Hematopoietic multipotent progenitor cell treated with erythropoietin and hydrocortisone succinate and interleukin-3 and kit ligand, for 8 days (in vitro differentiated cells): ENCODE results near the gene ABCA3.
"Not testable (repeated sequence)": the region's sequence is repeated elsewhere in the genome, so short reads cannot be mapped to it uniquely, and the experiment has no call there.

ENCODE experiments used
- DNase-seq: peaks from one replicate; pipeline ENCODE4 v3.0.0-alpha.2; 2015

The ABCA3 gene

DNA sequence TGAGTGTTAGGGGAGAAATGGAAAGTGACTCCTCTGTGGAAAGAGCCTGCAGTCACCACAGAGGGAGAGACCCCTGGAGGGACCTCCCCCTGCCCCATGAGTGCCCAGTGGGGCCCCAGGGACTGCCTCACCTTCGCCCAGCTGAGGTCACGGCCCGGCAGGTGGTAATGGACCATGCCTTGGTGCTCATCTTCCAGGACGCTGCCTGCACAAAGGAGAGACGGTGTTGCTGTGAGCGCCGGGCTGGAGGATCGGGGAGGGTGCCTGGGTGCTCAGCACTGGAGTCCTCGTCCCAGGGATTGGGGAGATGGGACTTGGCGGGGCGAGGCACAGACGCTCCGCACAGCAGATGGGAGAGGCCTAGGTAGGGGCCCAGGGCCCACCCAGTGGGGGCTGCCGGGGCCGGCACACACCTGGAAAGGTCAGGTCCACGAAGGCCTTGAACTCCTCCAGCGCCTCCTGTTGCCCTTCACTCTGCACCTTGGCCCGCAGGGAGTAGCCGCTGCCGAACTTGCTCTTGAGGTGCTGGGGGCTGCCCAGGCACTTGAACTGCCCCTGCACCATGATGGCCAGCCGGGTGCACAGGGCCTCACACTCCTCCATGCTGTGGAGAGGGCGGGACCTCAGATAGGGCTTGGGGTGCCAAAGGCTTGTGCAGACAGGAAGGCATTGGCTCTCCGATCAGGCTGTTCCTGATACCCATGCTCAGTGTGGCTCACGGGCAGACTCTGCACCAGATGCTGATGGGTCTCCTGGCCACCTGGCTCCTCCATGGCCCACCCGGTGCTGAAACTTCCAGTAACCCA, 62.9 kb downstream of the ABCA3 start:
- DNase-seq = no peak

DNA sequence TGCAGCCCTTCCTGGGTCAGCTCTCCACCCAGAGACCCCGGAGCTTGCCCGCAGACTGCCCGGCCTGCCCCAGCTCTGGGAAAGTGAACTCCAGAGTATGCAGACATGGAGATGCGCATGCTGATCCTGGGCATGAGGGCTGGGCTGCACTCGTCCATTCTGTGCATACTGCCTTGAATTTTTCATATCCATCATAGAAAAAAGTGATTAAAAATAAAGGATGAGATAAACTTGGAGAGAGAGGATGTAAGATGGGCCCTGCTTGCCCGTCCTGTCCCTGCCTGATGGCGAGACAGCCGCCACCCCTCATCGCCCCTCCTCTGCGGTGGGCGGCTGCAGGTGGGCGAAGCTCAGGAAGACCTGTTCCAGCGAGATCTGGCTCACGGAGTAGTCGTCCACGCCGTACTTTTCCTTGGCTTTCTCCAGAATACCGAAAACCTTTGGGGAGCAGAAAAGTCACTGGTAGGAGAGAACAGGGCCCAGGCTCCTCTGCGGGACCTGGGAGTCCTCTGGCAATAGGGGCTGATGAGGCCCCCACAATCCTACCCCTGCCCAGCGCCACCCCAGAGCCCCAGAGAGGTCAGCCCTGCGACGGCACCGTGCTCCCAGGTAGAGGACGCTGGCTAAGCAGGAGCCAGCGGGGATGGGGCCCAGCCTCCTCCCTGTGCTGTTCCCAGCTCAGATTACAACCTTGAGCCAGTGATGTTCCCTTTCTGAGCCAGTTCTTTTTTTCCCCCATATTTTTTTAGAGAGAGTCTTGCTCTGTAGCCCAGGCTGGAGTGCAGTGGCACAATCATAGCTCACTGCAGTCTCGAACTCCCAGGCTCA, 63.9 kb downstream of the ABCA3 start:
- no peak for DNase-seq

DNA sequence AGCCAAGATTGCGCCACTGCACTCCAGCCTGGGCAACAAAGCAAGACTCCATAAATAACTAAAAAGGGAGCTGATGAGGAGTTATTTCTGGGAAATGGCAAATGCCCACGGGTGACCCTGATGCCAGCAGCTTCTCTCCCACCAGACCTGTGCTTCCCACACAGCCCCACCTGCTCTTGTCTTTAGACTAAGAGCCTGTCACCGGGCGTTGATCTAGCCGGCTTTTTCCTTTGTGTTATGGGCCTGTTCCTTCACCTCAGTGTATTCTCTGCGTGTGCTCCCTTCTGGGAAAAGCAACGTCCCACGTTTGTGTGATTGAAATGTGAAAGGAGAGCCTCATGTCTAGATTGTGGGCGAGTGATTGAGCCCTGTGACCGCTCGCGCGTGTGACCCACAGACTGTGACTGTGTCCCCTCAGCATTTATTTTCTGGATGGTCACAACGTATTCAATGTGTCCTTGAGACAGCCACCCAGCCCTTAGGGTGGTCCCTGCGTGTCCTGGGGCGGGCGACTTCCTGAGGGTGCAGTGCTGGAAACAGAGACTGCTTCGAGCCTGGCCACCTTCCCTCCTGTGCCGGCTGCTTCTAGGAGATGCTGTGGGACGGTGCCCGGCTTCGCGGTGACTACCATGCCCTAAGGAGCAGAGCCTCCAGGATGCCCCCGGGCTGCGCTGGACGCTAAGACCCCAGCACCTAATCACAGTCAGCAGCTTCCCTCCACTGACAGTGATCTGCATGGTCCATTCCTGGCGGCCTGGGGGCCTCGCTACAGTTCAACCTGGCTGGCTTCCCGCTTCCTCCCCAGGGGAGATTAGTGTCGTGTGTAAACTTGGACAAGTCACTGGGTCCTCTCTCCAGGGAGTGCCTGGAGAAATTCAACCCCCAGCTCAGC, 64.8 kb downstream of the ABCA3 start:
- no peak for DNase-seq

- DNase-seq = no peak
Observed at GRCh38 chr16:2273931-2274330, 66.6 kb downstream of the ABCA3 start.

- DNase-seq = no peak
Observed at GRCh38 chr16:2273484-2273883, 67.0 kb downstream of the ABCA3 start.

DNA sequence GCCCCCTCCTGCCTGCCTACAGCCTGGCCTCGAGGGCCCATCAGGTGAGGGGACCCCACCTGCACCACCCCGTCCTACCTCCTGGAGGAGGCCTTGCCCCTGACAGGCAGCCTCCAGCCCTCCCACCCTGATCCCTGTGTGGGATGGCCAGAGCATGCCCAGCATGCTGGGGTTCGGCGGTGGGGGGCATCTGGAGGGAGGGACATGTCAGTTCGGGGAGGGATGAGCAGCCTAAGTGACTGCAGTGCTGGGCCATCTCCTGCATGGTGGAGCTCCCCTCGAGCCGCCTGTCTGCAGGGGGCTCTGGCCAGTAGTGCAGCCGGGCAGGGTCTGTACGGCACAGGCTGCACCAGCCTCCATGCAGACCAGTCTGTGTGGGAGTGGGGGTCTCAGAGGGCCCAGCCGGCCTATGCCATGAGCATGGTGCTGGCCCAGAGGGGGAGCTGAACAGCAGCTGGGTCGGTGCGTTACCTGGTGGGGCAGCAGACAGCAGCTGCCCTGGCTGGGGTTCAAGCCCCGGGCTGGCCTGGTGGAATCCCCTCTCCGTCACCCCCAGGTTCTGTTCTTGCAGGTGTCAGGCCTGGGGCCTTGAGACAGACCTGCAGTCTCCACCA, 68.6 kb downstream of the ABCA3 start:
- DNase-seq = no peak

DNA sequence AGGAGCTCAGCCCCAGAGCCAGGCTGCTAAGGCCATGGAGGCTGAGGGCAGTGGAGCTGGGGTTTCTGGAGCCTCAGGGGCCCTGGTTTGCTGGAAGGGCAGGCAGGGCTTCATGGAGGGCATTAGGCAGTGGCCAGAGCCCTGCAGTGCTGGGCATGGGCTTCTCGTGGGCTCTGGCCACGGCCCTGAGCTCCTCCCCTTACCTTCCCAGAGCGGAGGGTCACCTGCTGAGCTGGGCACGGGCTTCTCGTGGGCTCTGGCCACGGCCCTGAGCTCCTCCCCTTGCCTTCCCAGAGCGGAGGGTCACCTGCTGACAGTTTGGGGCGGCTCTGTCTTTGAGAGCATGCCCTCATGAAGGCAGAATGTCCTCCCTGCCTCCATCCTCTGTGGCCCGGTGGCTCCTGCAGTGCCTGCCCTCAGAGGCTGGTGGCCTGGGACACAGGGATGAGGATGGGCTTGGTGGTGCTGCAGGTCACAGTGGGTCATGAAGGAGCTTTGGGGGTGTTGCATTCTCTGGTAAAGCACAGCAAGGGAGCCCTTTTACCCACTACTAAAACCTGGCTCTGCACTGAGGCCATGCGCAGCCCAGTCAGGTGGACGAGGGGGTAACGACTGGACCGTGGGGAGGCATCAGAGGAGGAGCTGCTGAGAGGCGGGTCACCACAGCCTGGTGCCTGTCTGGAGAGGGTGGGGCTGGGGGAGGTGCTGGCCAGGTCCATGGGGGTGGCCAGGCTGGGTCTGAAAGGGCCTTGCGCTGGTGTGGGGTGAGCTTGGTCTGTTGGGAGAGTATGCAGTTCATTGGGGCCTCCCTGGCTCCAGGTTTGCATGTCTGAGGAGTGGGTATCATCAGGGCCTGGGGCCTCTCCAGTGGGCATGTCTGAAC, 69.7 kb downstream of the ABCA3 start:
- no peak for DNase-seq

- DNase-seq = no peak
Observed at GRCh38 chr16:2270070-2270462, 70.5 kb downstream of the ABCA3 start.

DNA sequence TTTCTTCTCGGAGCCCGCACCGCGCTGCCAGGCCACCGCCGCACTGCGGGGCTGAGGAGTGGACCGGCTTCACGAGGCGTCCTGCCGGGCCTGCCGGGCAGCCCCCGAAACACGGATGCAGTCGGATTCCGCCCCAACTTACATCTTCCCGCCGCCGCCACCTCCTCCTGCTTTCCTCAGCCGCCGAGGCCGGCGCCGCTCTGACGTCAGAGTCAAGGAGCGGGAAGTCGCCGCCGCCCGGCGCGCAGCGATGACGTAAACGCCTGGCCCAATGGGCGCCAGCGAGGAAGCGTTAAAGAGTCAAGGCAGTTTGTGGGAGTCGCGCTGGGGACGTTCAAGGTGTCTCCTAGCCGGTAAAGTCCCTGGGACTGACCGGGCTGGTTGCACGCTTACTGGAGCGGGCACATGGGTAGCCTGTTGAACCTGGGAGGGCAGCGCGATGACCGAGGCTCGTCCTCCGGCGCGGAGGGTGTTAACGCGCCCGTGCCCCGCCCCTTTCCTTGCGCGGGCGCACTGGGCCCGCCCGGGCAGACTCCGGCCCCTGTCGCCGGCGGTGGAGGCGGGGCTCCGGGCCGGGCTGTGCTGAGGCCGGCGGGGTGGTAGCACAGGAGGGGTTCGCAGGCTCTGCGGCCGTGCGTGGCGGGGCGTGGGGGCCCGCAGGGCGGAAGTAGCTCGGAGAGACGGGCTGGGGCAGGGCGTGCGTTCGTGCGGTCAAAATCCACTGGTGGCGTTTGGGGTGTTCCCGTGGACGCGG, 72.4 kb downstream of the ABCA3 start, which contains the start of gene RNPS1:
TSS of gene RNPS1 (minus strand) at position 214 of the 754 bp plus-strand sequence. CDS start 3,483 bp downstream, outside the sequence.
- peak; percentile 95 for DNase-seq

GRCh38 chr16:2267505-2267912, 73.0 kb downstream of the ABCA3 start:
- DNase-seq = not testable (repeated sequence)

GRCh38 chr16:2266887-2267286, 73.6 kb downstream of the ABCA3 start:
- peak; percentile 20 for DNase-seq

DNA sequence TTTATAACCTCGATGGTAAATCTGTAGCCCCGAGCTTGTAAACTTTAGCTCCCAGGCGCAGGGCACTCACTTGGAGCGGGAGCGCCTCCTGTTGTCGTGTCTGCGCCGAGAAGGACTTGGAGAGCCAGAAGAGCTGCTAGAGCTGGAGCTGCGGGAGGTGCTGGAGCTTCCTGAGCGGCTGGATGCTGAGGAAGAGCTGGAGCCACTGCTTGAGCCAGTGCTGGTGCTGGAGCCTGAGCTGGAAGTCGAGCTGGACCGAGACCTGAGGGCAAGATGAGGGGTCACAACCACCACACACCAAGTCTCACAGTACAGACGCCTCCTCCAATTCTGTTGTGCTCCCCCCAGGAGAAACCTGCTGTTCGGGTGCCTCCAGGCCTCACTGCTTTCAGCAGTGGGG, 77.5 kb downstream of the ABCA3 start:
- not testable (repeated sequence) for DNase-seq

- no peak for DNase-seq
Observed at GRCh38 chr16:2260250-2260649, 80.3 kb downstream of the ABCA3 start.

GRCh38 chr16:2258530-2258929, 82.0 kb downstream of the ABCA3 start:
- not testable (repeated sequence) for DNase-seq

GRCh38 chr16:2257726-2258125, 82.8 kb downstream of the ABCA3 start:
- DNase-seq = no peak

DNA sequence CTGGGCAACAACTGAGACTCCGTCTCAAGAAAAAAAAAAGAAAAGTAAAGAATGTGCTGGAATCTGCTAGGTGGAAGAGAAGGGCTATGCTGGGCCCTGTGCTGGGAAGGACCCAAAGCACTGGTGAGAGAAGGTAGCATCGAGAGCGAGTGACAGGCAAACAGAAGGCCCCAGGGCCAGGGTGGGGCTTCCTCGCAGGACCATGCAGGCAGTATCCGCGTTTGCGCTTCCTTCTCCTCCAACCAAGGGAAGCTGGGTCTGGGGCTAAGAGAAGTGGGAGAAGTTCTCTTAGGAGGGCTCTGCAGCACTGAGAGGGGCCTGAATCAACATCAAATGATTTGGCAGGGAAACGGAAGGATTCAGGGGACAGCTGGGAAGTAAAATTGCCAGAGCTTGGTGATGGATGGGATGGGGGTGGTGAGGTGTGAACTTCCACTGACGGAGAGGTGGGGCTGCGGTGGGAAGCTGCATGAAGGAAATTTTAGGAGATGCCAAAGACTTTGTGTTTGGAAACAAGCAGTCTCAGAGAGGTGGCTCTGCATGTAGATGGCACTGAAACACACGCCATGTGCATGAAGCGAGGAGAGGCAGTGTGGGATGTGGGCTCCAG, 83.9 kb downstream of the ABCA3 start:
- DNase-seq = no peak

- no peak for DNase-seq
Observed at GRCh38 chr16:2253293-2253692, 87.2 kb downstream of the ABCA3 start.

DNA sequence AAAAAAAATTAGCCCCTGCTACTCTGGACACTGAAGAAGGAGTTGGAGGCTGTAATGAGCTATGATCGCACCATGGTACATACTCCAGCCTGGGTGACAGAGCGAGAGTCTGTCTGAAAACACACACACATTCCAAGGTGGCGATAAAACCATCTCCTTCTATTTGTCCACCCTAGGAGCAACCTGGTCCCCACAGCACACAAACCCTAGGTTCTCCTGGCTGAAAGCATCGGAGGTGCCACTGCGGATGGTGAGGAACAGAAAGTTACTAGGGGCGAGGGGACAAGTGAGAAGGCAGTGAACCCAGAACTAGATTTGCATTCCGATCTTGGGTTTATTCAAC, 87.8 kb downstream of the ABCA3 start:
- DNase-seq = no peak

GRCh38 chr16:2251296-2252111, 89.0 kb downstream of the ABCA3 start, which contains the start of gene ECI1:
Gene ECI1, minus strand, starts transcription at chr16:2251587. Its CDS starts 21 bp downstream, at chr16:2251566.
- DNase-seq = peak; percentile 94
